ENCODE data around the gene SLC35F3. TPM values are rescaled to one million over a fixed set of nuclear protein-coding genes. Genes with fewer than 3 reads are reported as not detected.

Gene SLC35F3
- total RNA-seq, 4 donors from 2014 or later, result 0.36 to 1.4 (median 0.54) TPM

DNA sequence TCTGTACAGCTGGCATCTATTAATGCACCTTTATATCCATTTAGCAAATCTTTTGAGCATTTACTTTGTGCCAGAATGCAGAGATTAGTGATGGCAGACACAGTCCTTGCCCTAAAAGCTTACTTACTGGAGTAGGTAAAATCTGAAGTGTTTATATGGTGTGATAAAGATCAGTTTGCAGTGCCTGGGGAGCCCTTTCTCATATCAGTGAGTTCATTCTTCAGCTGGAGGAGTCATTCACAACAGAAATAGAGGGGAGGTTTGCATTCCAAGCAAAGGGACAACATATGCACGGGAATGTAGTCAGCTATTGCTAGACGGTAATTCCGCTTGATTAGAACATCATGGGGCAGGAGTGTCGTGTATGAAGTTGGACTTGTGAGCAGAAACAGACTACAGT, 8.4 kb downstream of the SLC35F3 start:
- H3K4me3 ChIP-seq, result no peak overlapping the region
- no peak overlapping the region for H3K27ac ChIP-seq
- no peak for TF ChIP-seq POLR2A (IDR thresholded peaks at IDR 0.05)
- TF ChIP-seq EP300 (IDR thresholded peaks at IDR 0.05), result no peak
- TF ChIP-seq, protein P1, sequence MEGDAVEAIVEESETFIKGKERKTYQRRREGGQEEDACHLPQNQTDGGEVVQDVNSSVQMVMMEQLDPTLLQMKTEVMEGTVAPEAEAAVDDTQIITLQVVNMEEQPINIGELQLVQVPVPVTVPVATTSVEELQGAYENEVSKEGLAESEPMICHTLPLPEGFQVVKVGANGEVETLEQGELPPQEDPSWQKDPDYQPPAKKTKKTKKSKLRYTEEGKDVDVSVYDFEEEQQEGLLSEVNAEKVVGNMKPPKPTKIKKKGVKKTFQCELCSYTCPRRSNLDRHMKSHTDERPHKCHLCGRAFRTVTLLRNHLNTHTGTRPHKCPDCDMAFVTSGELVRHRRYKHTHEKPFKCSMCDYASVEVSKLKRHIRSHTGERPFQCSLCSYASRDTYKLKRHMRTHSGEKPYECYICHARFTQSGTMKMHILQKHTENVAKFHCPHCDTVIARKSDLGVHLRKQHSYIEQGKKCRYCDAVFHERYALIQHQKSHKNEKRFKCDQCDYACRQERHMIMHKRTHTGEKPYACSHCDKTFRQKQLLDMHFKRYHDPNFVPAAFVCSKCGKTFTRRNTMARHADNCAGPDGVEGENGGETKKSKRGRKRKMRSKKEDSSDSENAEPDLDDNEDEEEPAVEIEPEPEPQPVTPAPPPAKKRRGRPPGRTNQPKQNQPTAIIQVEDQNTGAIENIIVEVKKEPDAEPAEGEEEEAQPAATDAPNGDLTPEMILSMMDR (IDR thresholded peaks at IDR 0.05), result no peak
- TF ChIP-seq POLR2AphosphoS5 (IDR thresholded peaks at IDR 0.05), result no peak
- H3K36me3 ChIP-seq, result no peaks in the 10 kb centered on the region
- H3K4me1 ChIP-seq, result no peaks in the 10 kb centered on the region
- WGBS, result 43% methylated on average over 4 of the region's 4 CpGs
- no peak for DNase-seq (ENCODE audit: low spot score in 2 of 2)
- no peaks in the 10 kb centered on the region for H3K9me3 ChIP-seq
- peaks cover 7% of the 10 kb centered on the region for H3K27me3 ChIP-seq

DNA sequence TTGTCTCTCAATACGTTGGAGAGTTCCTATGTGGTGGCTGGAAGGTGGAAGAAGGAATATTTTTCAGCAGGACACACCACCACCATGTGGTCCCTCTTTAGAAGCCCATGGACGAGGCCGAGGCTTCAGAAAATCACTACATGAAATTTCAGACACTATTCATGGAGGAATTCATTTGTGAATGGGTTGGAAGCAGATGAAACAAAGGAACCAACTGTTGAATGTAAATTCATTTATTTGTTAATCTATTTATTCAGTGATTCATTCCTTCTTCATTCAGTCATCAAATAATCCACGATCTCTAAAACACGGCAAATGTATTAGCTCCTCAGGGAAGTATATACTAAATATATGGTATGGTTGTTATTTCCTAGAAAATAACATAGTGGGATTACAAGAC, 12.2 kb downstream of the SLC35F3 start:
- WGBS, result 71% methylated on average over 5 of the region's 5 CpGs
- Histone ChIP-seq H3K4me3 (no peak overlapping the region), H3K27me3 (no peaks in the 10 kb centered on the region)

DNA sequence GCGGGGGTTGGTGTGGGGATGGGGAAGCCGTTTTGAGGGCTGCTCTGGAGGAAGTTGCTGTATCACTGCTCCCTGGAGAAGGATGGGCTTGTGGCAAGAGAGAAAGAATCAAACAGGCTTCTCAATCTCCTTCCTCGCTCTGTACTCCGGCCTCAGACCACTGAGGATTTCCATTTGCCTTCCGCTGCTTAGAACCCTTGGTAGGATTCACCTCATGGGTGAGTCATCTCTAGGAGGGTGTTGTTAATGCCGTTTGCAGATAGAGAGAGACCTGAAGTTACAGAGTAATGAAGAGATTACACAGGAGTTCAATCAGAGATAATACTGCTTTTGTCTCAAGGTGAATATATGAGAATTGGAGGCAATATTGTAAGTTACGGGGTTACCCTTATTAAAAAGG, 15.3 kb downstream of the SLC35F3 start:
- Histone ChIP-seq H3K27ac (no peak overlapping the region), H3K36me3 (no peaks in the 10 kb centered on the region), H3K9me3 (no peaks in the 10 kb centered on the region), H3K4me3 (no peak overlapping the region), H3K27me3 (no peaks in the 10 kb centered on the region), H3K4me1 (no peaks in the 10 kb centered on the region)
- no peak for DNase-seq (ENCODE audit: low spot score in 2 of 2)
- 75% methylated on average over 7 of the region's 7 CpGs for WGBS
- TF ChIP-seq POLR2A (IDR thresholded peaks at IDR 0.05) (no peak), POLR2AphosphoS5 (IDR thresholded peaks at IDR 0.05) (no peak), EP300 (IDR thresholded peaks at IDR 0.05) (no peak)
- TF ChIP-seq, protein P1 (IDR thresholded peaks at IDR 0.05), result no peak

More for the DNA sequence above, 12.2 kb downstream of the SLC35F3 start:
- Histone ChIP-seq H3K9me3 (no peaks in the 10 kb centered on the region), H3K27ac (no peak overlapping the region), H3K4me1 (no peaks in the 10 kb centered on the region), H3K36me3 (no peaks in the 10 kb centered on the region)
- TF ChIP-seq, protein P1 (IDR thresholded peaks at IDR 0.05), result no peak
- TF ChIP-seq POLR2A (IDR thresholded peaks at IDR 0.05), result no peak
- TF ChIP-seq EP300 (IDR thresholded peaks at IDR 0.05), result no peak
- no peak for TF ChIP-seq POLR2AphosphoS5 (IDR thresholded peaks at IDR 0.05)
- DNase-seq (ENCODE audit: low spot score in 2 of 2), result no peak

DNA sequence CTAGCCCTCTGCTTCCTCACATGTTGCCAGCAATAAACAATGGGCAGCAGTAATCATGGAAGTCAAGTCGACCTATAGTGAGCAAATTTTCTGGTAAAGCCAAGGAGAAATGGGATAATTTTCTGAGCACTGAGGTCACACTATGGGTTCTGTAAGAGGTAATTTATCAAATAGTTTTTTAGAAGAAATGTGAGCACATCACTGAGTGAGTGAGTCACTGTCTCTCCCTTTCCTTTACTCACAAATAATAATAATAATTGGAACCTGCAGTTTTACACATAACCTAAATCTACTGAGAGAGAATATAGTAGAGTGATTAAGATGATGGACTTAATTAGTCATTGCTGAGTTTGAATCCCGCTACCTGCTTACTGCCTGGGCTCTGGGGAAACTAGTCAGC, 23.6 kb downstream of the SLC35F3 start:
- no peak for DNase-seq (ENCODE audit: low spot score in 2 of 2)
- no peaks in the 10 kb centered on the region for H3K36me3 ChIP-seq
- H3K4me1 ChIP-seq, result no peaks in the 10 kb centered on the region
- no peak overlapping the region for H3K27ac ChIP-seq
- no peak overlapping the region for H3K4me3 ChIP-seq
- no peaks in the 10 kb centered on the region for H3K27me3 ChIP-seq
- H3K9me3 ChIP-seq, result no peaks in the 10 kb centered on the region
- 74% methylated on average over 2 of the region's 2 CpGs for WGBS
- TF ChIP-seq POLR2A (IDR thresholded peaks at IDR 0.05) (no peak), EP300 (IDR thresholded peaks at IDR 0.05) (no peak), POLR2AphosphoS5 (IDR thresholded peaks at IDR 0.05) (no peak)
- TF ChIP-seq, protein P1 (IDR thresholded peaks at IDR 0.05), result no peak

DNA sequence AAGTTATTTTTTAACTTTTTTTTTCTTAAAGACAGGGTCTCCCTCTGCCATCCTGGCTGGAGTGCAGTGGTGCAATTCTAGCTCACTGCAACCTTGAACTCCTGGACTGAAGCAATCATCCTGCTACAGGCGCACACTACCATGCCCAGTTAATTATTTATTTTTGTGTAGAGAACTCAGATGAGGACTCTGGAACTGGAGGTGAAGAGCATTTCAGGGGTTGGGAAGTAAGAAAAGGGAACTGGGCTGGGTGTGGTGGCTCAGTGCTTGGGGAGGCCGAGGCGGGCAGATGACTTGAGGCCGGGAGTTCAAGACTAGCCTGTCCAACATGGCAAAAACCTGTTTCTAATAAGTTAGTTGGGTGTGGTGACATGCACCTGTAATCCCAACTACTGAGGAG, 28.9 kb downstream of the SLC35F3 start:
- Histone ChIP-seq H3K4me1 (no peaks in the 10 kb centered on the region), H3K4me3 (no peak overlapping the region), H3K27me3 (peaks cover 4% of the 10 kb centered on the region), H3K36me3 (no peaks in the 10 kb centered on the region), H3K27ac (no peak overlapping the region), H3K9me3 (no peaks in the 10 kb centered on the region)
- 81% methylated on average over 4 of the region's 4 CpGs for WGBS
- DNase-seq (ENCODE audit: low spot score in 2 of 2), result no peak
- TF ChIP-seq, protein P1 (IDR thresholded peaks at IDR 0.05), result no peak
- TF ChIP-seq POLR2AphosphoS5 (IDR thresholded peaks at IDR 0.05) (no peak), POLR2A (IDR thresholded peaks at IDR 0.05) (no peak), EP300 (IDR thresholded peaks at IDR 0.05) (no peak)

All from suprapubic skin (tissue), 4 donors.